Heart right ventricle (tissue), 16 donors: ENCODE data around the gene GLRA3. TPM values are rescaled to one million over a fixed set of nuclear protein-coding genes. Genes with fewer than 3 reads are reported as not detected.
A peak's percentile ranks its signal among the peaks of the same experiment; 100 is the strongest.

Experiments
- ATAC-seq, 8 donors: fragments of 200-7000 bp; cut with Tn5 transposase; one replicate each; pipeline ENCODE4 v1.9.1; 2020; ENCODE audit warnings: mild to moderate bottlenecking in 8 of 8, moderate library complexity in 8 of 8, moderate number of reproducible peaks in 1 of 8
- DNase-seq, 2 donors: peaks; one replicate each; pipeline ENCODE4 v3.0.0-alpha.2; 2020
- H3K27ac ChIP-seq, 10 donors: fragments of 200-600 bp; sonication (generic) in 2 of 10; one replicate each; pipeline versions ENCODE4 v1.5.0 to v1.8.0; 2020 to 2022; ENCODE audit warnings: mild to moderate bottlenecking in 3 of 10
- H3K27me3 ChIP-seq, 7 donors: fragments of 200-600 bp; one replicate each; pipeline ENCODE4 v1.8.0; 2021 to 2022; ENCODE audit warnings: mild to moderate bottlenecking in 2 of 7
- H3K36me3 ChIP-seq, 9 donors: fragments of 200-600 bp; sonication (generic) in 1 of 9; one replicate each; pipeline versions ENCODE4 v1.5.0 to v1.8.0; 2020 to 2022; ENCODE audit warnings: mild to moderate bottlenecking in 2 of 9
- H3K4me1 ChIP-seq, 9 donors: fragments of 200-600 bp; sonication (generic) in 1 of 9; one replicate each; pipeline versions ENCODE4 v1.5.0 to v1.8.0; 2020 to 2022; ENCODE audit warnings: mild to moderate bottlenecking in 4 of 9
- H3K4me3 ChIP-seq, 10 donors: fragments of 200-600 bp; sonication (generic) in 2 of 10; one replicate each; pipeline versions ENCODE4 v1.5.0 to v1.8.0; 2020 to 2022; ENCODE audit warnings: mild to moderate bottlenecking in 7 of 10, moderate library complexity in 2 of 10
- H3K9me3 ChIP-seq, 11 donors: fragments of 200-600 bp in 10 of 11; sonication (generic) in 2 of 11; one replicate each; pipeline versions ENCODE4 v1.5.0 to v1.8.0; 2013 to 2022; ENCODE audit warnings: mild to moderate bottlenecking in 2 of 11, control low read depth in 1 of 11, moderate library complexity in 1 of 11
- WGBS, 2 donors: extraction: QIAGEN DNeasy Blood & Tissue Kit; methylation state at CpG; one replicate each; pipeline ENCODE4 v1.1.7; 2013; ENCODE audit warnings: inconsistent platforms in 1 of 2; 5-methylcytosine and 5-hydroxymethylcytosine counted together
- intact Hi-C, 10 donors: fragments of 100-400 bp; cut with DNase I; formaldehyde crosslinking; loops; one replicate each; pipeline versions ENCODE4 v1.11.1 to v1.14.2; 2022
- polyA plus RNA-seq, 2 donors: library from polyadenylated mRNA; stranded (reverse); fragments of 200-250 nt; gene quantifications; one replicate each; pipeline ENCODE4 v1.2.3, GENCODE V29; 2013
- total RNA-seq, 10 donors: library from RNA; stranded (reverse); fragmentation: NEBNext Ultra II Directional in 3 of 10; extraction: Animal tissue kit (Norgen Biotek cat#: 25700) in 3 of 10; gene quantifications; one replicate each; pipeline versions ENCODE4 v1.2.1 to v1.2.4, GENCODE V29; 2021 to 2023
- TF ChIP-seq, protein P1 (sequence below), 9 donors: fragments of 200-600 bp; sonication (generic) in 2 of 9; IDR thresholded peaks; one replicate each; pipeline versions ENCODE4 v1.5.0 to v1.8.0; 2021 to 2022; ENCODE audit warnings: antibody characterized with exemption in 9 of 9, mild to moderate bottlenecking in 5 of 9, moderate library complexity in 1 of 9
- donor health status: Arrhythmogenic right ventricular cardiomyopathy.
- donor health status: ischemic (EF 13 %, LVEDD 7.1; RV severe dilation, severe dysfunction).
- donor health status: healthy with polysubstance abuse.
- donor health status: DM: no; HTN: yes; CAD: no.
- donor health status: DM: no; HTN: no; CAD: no.
- donor health status: ischemic (EF 25% LVEDD 6.9; RV normal size, moderate dysfunction).
- donor health status: ischemic (EF 25% LVEDD 5.7; RV mildly dilated, moderate dysfunction).
- donor health status: healthy.
- donor health status: DM: yes; HTN: yes; CAD: no.
- donor health status: Ischemic cardiomyopathy.
- donor health status: ischemic (EF 35%, LVEDD 5.7; RV mildly dilated, moderate dysfunction).
- donor health status: nonischemic (EF 11% LVEDD 7.7; RV severe dilation, severe dysfunction).
- donor health status: DM: yes; HTN: yes; CAD: no.
- donor health status: PGD.
- donor health status: ischemic (EF 29% LVEDD 5.4; RV normal size, mild dysfunction).
- donor health status: nonischemic (EF 23%, LVEDD 6.1; RV moderate dilation, normal function).

The GLRA3 gene
- total and polyA plus RNA-seq, 12 donors, result not detected

DNA sequence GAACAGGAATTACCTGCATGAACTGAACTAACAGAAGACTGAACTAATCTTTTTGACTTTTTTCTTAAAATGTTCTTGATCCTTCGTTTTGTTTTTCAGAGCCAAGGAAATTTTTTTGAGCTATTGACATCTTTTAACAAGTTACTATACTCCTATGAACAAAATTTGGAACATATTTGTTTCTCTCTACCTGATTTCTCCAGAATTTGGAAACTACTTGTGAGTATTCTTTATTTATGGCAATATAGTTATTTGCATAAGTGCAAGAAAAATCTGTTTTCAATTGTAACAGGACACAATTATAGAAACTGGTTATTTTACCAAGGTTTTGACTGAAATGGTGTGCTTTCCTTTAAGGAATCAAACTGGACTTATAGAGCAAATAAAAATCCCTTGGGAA lies 217.3 kb downstream of the GLRA3 start:
- H3K36me3 ChIP-seq, result no peaks in the 10 kb centered on the region
- WGBS, 2 donors, result 63 to 78% methylated on average over 1 of the region's 1 CpG
- intact Hi-C loops, result loop anchor here in 1 of 10 donors (5.0 kb wide), 1 partner anchor 89 kb away; the partner anchor contains the start of gene HPGD
- H3K4me3 ChIP-seq, result no peak overlapping the region
- DNase-seq, result no peak
- TF ChIP-seq, protein P1, sequence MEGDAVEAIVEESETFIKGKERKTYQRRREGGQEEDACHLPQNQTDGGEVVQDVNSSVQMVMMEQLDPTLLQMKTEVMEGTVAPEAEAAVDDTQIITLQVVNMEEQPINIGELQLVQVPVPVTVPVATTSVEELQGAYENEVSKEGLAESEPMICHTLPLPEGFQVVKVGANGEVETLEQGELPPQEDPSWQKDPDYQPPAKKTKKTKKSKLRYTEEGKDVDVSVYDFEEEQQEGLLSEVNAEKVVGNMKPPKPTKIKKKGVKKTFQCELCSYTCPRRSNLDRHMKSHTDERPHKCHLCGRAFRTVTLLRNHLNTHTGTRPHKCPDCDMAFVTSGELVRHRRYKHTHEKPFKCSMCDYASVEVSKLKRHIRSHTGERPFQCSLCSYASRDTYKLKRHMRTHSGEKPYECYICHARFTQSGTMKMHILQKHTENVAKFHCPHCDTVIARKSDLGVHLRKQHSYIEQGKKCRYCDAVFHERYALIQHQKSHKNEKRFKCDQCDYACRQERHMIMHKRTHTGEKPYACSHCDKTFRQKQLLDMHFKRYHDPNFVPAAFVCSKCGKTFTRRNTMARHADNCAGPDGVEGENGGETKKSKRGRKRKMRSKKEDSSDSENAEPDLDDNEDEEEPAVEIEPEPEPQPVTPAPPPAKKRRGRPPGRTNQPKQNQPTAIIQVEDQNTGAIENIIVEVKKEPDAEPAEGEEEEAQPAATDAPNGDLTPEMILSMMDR (IDR thresholded peaks at IDR 0.05), result no peak
- H3K4me1 ChIP-seq, result peaks cover 0 to 24% (median 0%) of the 10 kb centered on the region in 9 donors
- H3K27me3 ChIP-seq, result no peaks in the 10 kb centered on the region
- ATAC-seq, result no peak
- no peak overlapping the region for H3K27ac ChIP-seq
- H3K9me3 ChIP-seq, result peaks cover 0 to 4% (median 0%) of the 10 kb centered on the region in 11 donors

DNA sequence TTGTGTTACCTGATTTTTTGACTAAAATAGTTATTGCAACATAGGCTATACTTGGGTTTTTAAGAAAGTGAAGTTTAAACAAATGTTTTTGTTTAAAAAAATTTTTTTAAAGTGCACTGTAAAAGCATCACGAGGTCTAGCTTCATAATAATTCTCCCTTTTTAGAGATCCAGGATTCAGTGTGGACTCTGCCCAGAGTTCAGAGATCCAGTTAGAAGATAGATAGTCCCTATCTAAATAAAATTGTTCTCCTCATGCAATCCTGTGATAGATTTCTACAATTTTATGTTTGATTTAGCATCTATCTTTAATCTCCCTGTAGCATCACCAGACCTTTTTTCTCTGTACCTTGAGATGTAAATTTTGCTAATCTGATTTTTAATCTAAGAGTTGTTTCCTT lies 221.3 kb downstream of the GLRA3 start:
- no peaks in the 10 kb centered on the region for H3K36me3 ChIP-seq
- H3K27me3 ChIP-seq, result no peaks in the 10 kb centered on the region
- H3K4me3 ChIP-seq, result no peak overlapping the region
- TF ChIP-seq, protein P1 (IDR thresholded peaks at IDR 0.05), result no peak
- H3K4me1 ChIP-seq, result no peaks in the 10 kb centered on the region
- no peak overlapping the region for H3K27ac ChIP-seq
- 56 to 64% methylated on average over 1 of the region's 1 CpG for WGBS, 2 donors
- no peak for ATAC-seq
- DNase-seq, result no peak
- H3K9me3 ChIP-seq, result peaks cover 0 to 4% (median 0%) of the 10 kb centered on the region in 11 donors
- intact Hi-C loops, result loop anchor here in 2 of 10 donors (10.0 kb wide), 2 partner anchors 83 to 577 kb away; partner anchors contain the start of gene HPGD (in 1 of the 2)

DNA sequence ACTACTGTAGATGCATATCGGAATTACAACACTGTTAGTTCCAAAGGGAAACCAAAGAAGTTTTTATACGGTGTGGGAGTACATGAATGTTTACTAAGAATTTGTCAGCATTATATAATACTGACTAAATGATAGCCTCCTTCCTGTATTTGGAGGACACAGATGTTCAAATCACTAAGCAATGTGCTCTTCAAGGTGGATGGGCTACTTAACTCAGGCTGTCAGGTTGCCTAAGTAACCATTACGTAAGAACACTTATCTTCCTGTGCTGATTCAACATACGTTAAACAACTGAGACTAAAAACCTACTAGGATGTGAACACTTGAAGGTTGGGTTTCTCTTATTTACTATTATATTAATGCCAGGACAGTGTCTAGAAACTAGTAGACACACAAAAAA lies 224.8 kb downstream of the GLRA3 start:
- Histone ChIP-seq H3K27ac (no peak overlapping the region), H3K36me3 (no peaks in the 10 kb centered on the region), H3K4me3 (no peak overlapping the region), H3K27me3 (no peaks in the 10 kb centered on the region), H3K4me1 (no peaks in the 10 kb centered on the region), H3K9me3 (no peaks in the 10 kb centered on the region)
- ATAC-seq (peak in 1 of 8 donors; percentile 16), DNase-seq (no peak)
- intact Hi-C loops, result loop anchor here in 2 of 10 donors (10.0 kb wide), 2 partner anchors 79 to 581 kb away; partner anchors contain the start of gene HPGD (in 1 of the 2)
- TF ChIP-seq, protein P1 (IDR thresholded peaks at IDR 0.05), result no peak
- 61 to 66% methylated on average over 4 of the region's 4 CpGs for WGBS, 2 donors

DNA sequence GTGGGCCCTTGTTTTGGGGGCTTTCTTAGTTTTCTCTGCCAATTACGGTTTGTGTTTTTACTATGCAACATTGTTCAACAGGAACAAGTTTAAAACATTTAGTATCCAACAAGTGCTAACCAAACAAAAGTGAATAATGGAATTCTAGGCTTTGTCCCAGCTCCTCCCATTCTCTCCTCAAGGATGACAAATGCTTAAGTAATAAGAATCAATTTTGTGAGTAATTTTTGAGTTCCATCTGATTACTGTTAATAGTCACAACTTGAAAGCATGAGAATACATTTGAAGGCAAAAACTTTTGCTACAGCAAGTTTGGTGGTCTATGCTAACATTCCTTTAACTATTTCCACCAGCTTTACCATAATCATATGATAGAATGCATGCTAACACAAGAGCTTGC lies 228.7 kb downstream of the GLRA3 start:
- no peaks in the 10 kb centered on the region for H3K27me3 ChIP-seq
- no peaks in the 10 kb centered on the region for H3K4me1 ChIP-seq
- no peak for DNase-seq
- H3K36me3 ChIP-seq, result no peaks in the 10 kb centered on the region
- no peak for ATAC-seq
- TF ChIP-seq, protein P1 (IDR thresholded peaks at IDR 0.05), result no peak
- H3K4me3 ChIP-seq, result no peak overlapping the region
- no peaks in the 10 kb centered on the region for H3K9me3 ChIP-seq
- intact Hi-C loops, result loop anchor here in 2 of 10 donors (10.0 kb wide), 2 partner anchors 76 to 584 kb away; partner anchors contain the start of gene HPGD (in 1 of the 2)
- WGBS, 2 donors, result 90 to 93% methylated on average over 1 of the region's 1 CpG
- H3K27ac ChIP-seq, result no peak overlapping the region
